GM12878 (cell line): ENCODE data around the gene CC2D1B. TPM values are rescaled to one million over a fixed set of nuclear protein-coding genes. Genes with fewer than 3 reads are reported as not detected.

Experiments used
- ATAC-seq: fragments of 200-7000 bp; cut with Tn5 transposase; 3 replicates; pipeline ENCODE4 v1.9.1; 2020; ENCODE audit warnings: mild to moderate bottlenecking, moderate library complexity
- BruUV-seq: library from RNA; stranded (reverse); fragments of 400-500 nt; replicated peaks from 2 replicates; lab custom pipeline; 2021; lab: Mats Ljungman, UMichigan
- CTCF ChIA-PET: fragments of 300-600 bp; sonication (Branson Sonifier 250); formaldehyde crosslinking; extraction: SDS; loops from one replicate; lab custom pipeline; 2021; ENCODE audit warnings: inconsistent platforms; lab: Yijun Ruan, JAX
- POLR2A ChIA-PET: fragments of 350-600 bp; formaldehyde crosslinking; extraction: SDS; loops from one replicate; lab custom pipeline; 2021; ENCODE audit warnings: inconsistent platforms; lab: Charles Lee
- RAD21 ChIA-PET: fragments of 300-600 bp; sonication (Branson Sonifier 250); formaldehyde crosslinking; loops from one replicate; lab custom pipeline; 2023; ENCODE audit warnings: antibody characterized with exemption; ENCODE audit not compliant: unreplicated experiment; lab: Charles Lee
- SMC1A ChIA-PET: fragments of 300-600 bp; sonication (Branson Sonifier 250); formaldehyde crosslinking; loops from one replicate; lab custom pipeline; 2023; ENCODE audit not compliant: unreplicated experiment, uncharacterized antibody; lab: Charles Lee
- DNase-seq: peaks from one replicate; pipeline ENCODE4 v3.0.0-alpha.2; 2011; ENCODE audit warnings: low read depth, low spot score
- FAIRE-seq: peaks from 3 replicates; lab custom pipeline; 2011; peaks lifted over from hg19 to GRCh38; lab: Jason Lieb, UNC
- H2AFZ ChIP-seq: 2 replicates; pipeline ENCODE4 v1.6.0; 2011; ENCODE audit warnings: low read depth, low read length, control low read depth; ENCODE audit not compliant: control insufficient read depth
- H3K27ac ChIP-seq: 2 replicates; pipeline ENCODE4 v1.5.1; 2011; ENCODE audit warnings: control low read depth; ENCODE audit not compliant: control insufficient read depth, insufficient read depth
- H3K27me3 ChIP-seq, 2 experiments: replicated peaks in 1 of 2; 2 replicates each; pipeline versions ENCODE4 v1.6.0 to v1.6.1; 2011; ENCODE audit warnings: low read length in 1 of 2; ENCODE audit not compliant: control insufficient read depth in 2 of 2, insufficient read depth in 2 of 2
- H3K36me3 ChIP-seq, 2 experiments: 2 replicates each; pipeline ENCODE4 v1.5.1; 2011; ENCODE audit warnings: low read length in 1 of 2; ENCODE audit not compliant: control insufficient read depth in 2 of 2, insufficient read depth in 2 of 2
- H3K4me1 ChIP-seq: 2 replicates; pipeline ENCODE4 v1.6.1; 2011; ENCODE audit warnings: mild to moderate bottlenecking, low read length, moderate library complexity, mixed read lengths; ENCODE audit not compliant: control insufficient read depth, insufficient read depth
- H3K4me2 ChIP-seq: 2 replicates; pipeline ENCODE4 v1.6.0; 2011; ENCODE audit warnings: control low read depth; ENCODE audit not compliant: control insufficient read depth, insufficient read depth
- H3K4me3 ChIP-seq: fragments of 200-600 bp; sonication (generic); 2 replicates; pipeline ENCODE4 v1.5.1; 2016
- H3K79me2 ChIP-seq: 2 replicates; pipeline ENCODE4 v1.6.0; 2011; ENCODE audit warnings: low read length; ENCODE audit not compliant: control insufficient read depth, insufficient read depth
- H3K9ac ChIP-seq: 2 replicates; pipeline ENCODE4 v1.8.0; 2011; ENCODE audit warnings: low read length, control low read depth, mixed read lengths; ENCODE audit not compliant: control insufficient read depth, insufficient read depth
- H3K9me3 ChIP-seq: replicated peaks from 3 replicates; pipeline ENCODE4 v1.5.1; 2011; ENCODE audit warnings: mild to moderate bottlenecking, low read length; ENCODE audit not compliant: control insufficient read depth, insufficient read depth
- H4K20me1 ChIP-seq: 2 replicates; pipeline ENCODE4 v1.6.0; 2011; ENCODE audit not compliant: control insufficient read depth, insufficient read depth
- IKZF1 ChIP-seq: fragments of 450-650 bp; conservative IDR thresholded peaks from 2 replicates; pipeline ENCODE4 v1.6.1; 2017; ENCODE audit warnings: antibody characterized with exemption, mild to moderate bottlenecking
- MEF2B ChIP-seq: fragments of 450-650 bp; IDR thresholded peaks from 2 replicates; pipeline ENCODE4 v1.6.1; 2018; ENCODE audit warnings: mild to moderate bottlenecking, moderate library complexity; ENCODE audit not compliant: partially characterized antibody, poor library complexity, severe bottlenecking
- MYB ChIP-seq: fragments of 150-350 bp; IDR thresholded peaks from 2 replicates; pipeline ENCODE4 v1.6.1; 2014; ENCODE audit warnings: mild to moderate bottlenecking, low read depth, low read length, borderline replicate concordance
- POLR2AphosphoS2 ChIP-seq: IDR thresholded peaks from 2 replicates; pipeline ENCODE4 v1.6.1; 2011; ENCODE audit warnings: low read depth, mild to moderate bottlenecking, low read length, improper control_type of control experiment, moderate library complexity
- SIN3A ChIP-seq: IDR thresholded peaks from 2 replicates; pipeline ENCODE4 v1.6.1; 2012; ENCODE audit warnings: low read depth, low read length, improper control_type of control experiment
- SIX5 ChIP-seq: IDR thresholded peaks from 2 replicates; pipeline ENCODE4 v1.6.1; 2011; ENCODE audit warnings: mild to moderate bottlenecking, low read depth, low read length, moderate library complexity; ENCODE audit not compliant: severe bottlenecking
- SKIL ChIP-seq: fragments of 450-650 bp; IDR thresholded peaks from 2 replicates; pipeline ENCODE4 v1.6.1; 2017; ENCODE audit warnings: mild to moderate bottlenecking, low read depth, inconsistent platforms; ENCODE audit not compliant: poor library complexity, severe bottlenecking
- SMC3 ChIP-seq: IDR thresholded peaks from 2 replicates; pipeline ENCODE4 v1.6.1; 2011; ENCODE audit warnings: low read length, improper control_type of control experiment, borderline replicate concordance
- ZNF622 ChIP-seq: fragments of 450-650 bp; IDR thresholded peaks from 2 replicates; pipeline ENCODE4 v1.6.1; 2017; ENCODE audit warnings: mild to moderate bottlenecking, inconsistent platforms
- WGBS: methylation state at CpG from one replicate; pipeline ENCODE4 v1.1.6; 2016; ENCODE audit warnings: low lambda C conversion rate; ENCODE audit not compliant: insufficient replicate concordance, insufficient coverage; ENCODE audit errors: missing lambda C conversion rate; 5-methylcytosine and 5-hydroxymethylcytosine counted together
- in situ Hi-C: fragments of 300-500 bp; cut with MboI; formaldehyde crosslinking; loops from 9 replicates; pipeline ENCODE4 v1.14.3; 2018; ENCODE audit warnings: mixed read lengths
- intact Hi-C: fragments of 100-400 bp; cut with micrococcal nuclease; formaldehyde crosslinking; loops from one replicate; pipeline ENCODE4 v1.14.2; 2022; ENCODE audit not compliant: unreplicated experiment
- polyA plus RNA-seq, 11 experiments: library from polyadenylated mRNA; depleted of rRNA in 4 of 11; unstranded in 6 of 11; stranded (reverse) in 5 of 11; fragments of >200 nt; fragmentation: Nextera tagmentation in 4 of 11; fragmentation: Illumina TruSeq in 1 of 11; extraction: Ambion mirVana in 4 of 11; extraction: Trizol in 1 of 11; gene quantifications; 1 replicate in 1 of 11; 2 replicates in 10 of 11; pipeline versions ENCODE4 v1.2.1 to v1.2.3, GENCODE V29; 2011 to 2016; ENCODE audit warnings: inconsistent platforms in 2 of 11, missing spikeins in 2 of 11, low read depth in 1 of 11
- total RNA-seq, 4 experiments: library from RNA; depleted of rRNA in 3 of 4; stranded (reverse); fragments of >200 nt in 3 of 4; fragmentation: Illumina TruSeq in 1 of 4; extraction: Trizol in 1 of 4; gene quantifications; 2 replicates each; pipeline versions ENCODE4 v1.2.1 to v1.2.3, GENCODE V29; 2013 to 2021
- TF ChIP-seq, protein P1 (sequence below): fragments of 450-650 bp; formaldehyde crosslinking; IDR thresholded peaks from 2 replicates; pipeline ENCODE4 v1.4.0; 2020; ENCODE audit warnings: mild to moderate bottlenecking, moderate library complexity
- TF ChIP-seq, protein P2 (sequence below): IDR thresholded peaks from 2 replicates; pipeline ENCODE4 v1.6.1; 2011; ENCODE audit warnings: low read depth, mild to moderate bottlenecking, low read length, moderate library complexity, borderline replicate concordance; ENCODE audit errors: extremely low read depth

Gene CC2D1B
- total and polyA plus RNA-seq, 10 of the 15 experiments (the other 5 are each of a cell fraction or from before 2014, with no cell fraction given): 0.90 to 29.4 (median 14.5) TPM

GRCh38 chr1:52337439-52337838 lies 28.6 kb downstream of the CC2D1B start:
- Histone ChIP-seq H3K9ac (no peak overlapping the region), H3K27me3 (no peaks in the 10 kb centered on the region; a peak in 1 of 4 replicates), H4K20me1 (no peaks in the 10 kb centered on the region), H3K9me3 (no peaks in the 10 kb centered on the region), H2AFZ (no peak overlapping the region), H3K36me3 (no peaks in the 10 kb centered on the region), H3K4me3 (no peak overlapping the region), H3K27ac (no peak overlapping the region), H3K4me2 (no peak overlapping the region), H3K4me1 (no peaks in the 10 kb centered on the region), H3K79me2 (no peaks in the 10 kb centered on the region)
- CTCF ChIA-PET: no interaction called here
- no TSS peak for BruUV-seq
- no peak for TF ChIP-seq MEF2B
- TF ChIP-seq, protein P1, sequence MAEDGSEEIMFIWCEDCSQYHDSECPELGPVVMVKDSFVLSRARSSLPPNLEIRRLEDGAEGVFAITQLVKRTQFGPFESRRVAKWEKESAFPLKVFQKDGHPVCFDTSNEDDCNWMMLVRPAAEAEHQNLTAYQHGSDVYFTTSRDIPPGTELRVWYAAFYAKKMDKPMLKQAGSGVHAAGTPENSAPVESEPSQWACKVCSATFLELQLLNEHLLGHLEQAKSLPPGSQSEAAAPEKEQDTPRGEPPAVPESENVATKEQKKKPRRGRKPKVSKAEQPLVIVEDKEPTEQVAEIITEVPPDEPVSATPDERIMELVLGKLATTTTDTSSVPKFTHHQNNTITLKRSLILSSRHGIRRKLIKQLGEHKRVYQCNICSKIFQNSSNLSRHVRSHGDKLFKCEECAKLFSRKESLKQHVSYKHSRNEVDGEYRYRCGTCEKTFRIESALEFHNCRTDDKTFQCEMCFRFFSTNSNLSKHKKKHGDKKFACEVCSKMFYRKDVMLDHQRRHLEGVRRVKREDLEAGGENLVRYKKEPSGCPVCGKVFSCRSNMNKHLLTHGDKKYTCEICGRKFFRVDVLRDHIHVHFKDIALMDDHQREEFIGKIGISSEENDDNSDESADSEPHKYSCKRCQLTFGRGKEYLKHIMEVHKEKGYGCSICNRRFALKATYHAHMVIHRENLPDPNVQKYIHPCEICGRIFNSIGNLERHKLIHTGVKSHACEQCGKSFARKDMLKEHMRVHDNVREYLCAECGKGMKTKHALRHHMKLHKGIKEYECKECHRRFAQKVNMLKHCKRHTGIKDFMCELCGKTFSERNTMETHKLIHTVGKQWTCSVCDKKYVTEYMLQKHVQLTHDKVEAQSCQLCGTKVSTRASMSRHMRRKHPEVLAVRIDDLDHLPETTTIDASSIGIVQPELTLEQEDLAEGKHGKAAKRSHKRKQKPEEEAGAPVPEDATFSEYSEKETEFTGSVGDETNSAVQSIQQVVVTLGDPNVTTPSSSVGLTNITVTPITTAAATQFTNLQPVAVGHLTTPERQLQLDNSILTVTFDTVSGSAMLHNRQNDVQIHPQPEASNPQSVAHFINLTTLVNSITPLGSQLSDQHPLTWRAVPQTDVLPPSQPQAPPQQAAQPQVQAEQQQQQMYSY (CRISPR knock-in tag): no peak
- TF ChIP-seq SKIL: no peak
- TF ChIP-seq MYB: no peak
- no peak for TF ChIP-seq ZNF622
- TF ChIP-seq POLR2AphosphoS2: no peak
- TF ChIP-seq, protein P2, sequence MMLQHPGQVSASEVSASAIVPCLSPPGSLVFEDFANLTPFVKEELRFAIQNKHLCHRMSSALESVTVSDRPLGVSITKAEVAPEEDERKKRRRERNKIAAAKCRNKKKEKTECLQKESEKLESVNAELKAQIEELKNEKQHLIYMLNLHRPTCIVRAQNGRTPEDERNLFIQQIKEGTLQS: no peak
- no peak for TF ChIP-seq IKZF1
- no peak for TF ChIP-seq SIX5
- no peak for TF ChIP-seq SIN3A
- no peak for TF ChIP-seq SMC3
- 82% methylated on average over 2 of the region's 2 CpGs for WGBS
- DNase-seq: no peak
- no peak for ATAC-seq
- RAD21 ChIA-PET: no interaction called here
- intact Hi-C loops: no loop called here
- SMC1A ChIA-PET: interaction anchor here (0.6 kb wide), 1 partner anchor 1041 kb away, joined by 3 read pairs; no protein-coding TSS in a partner anchor
- POLR2A ChIA-PET: interaction anchor here (0.6 kb wide), 1 partner anchor 14 kb away, joined by 8 read pairs; no protein-coding TSS in a partner anchor
- FAIRE-seq: no peak
- in situ Hi-C loops: no loop called here
